Ascending aorta (tissue), 2 donors: ENCODE results near the gene CPN1. TPM values are rescaled to one million over a fixed set of nuclear protein-coding genes. Genes with fewer than 3 reads are reported as not detected.
"Not testable (repeated sequence)": the region's sequence is repeated elsewhere in the genome, so short reads cannot be mapped to it uniquely, and the experiment has no call there.

Experiments
- DNase-seq, 2 donors: peaks; one replicate each; pipeline ENCODE4 v3.0.0-alpha.2; 2019; ENCODE audit warnings: low spot score in 2 of 2
- H3K27ac ChIP-seq, 2 donors: fragments of 200-600 bp; sonication (generic); one replicate each; pipeline ENCODE4 v1.5.1; 2016 to 2017; ENCODE audit warnings: mild to moderate bottlenecking in 1 of 2
- H3K27me3 ChIP-seq: fragments of 200-600 bp; sonication (generic); one replicate; pipeline ENCODE4 v1.5.1; 2017
- H3K36me3 ChIP-seq, 2 donors: fragments of 200-600 bp; sonication (generic); one replicate each; pipeline ENCODE4 v1.5.1; 2016
- H3K4me1 ChIP-seq, 2 donors: fragments of 200-600 bp; sonication (generic); one replicate each; pipeline ENCODE4 v1.5.1; 2016 to 2017; ENCODE audit warnings: mild to moderate bottlenecking in 1 of 2
- H3K4me3 ChIP-seq, 2 donors: fragments of 200-600 bp; sonication (generic); one replicate each; pipeline ENCODE4 v1.5.1; 2016 to 2017; ENCODE audit warnings: mild to moderate bottlenecking in 1 of 2
- H3K9me3 ChIP-seq, 2 donors: fragments of 200-600 bp; sonication (generic); one replicate each; pipeline ENCODE4 v1.5.1; 2016
- CTCF ChIP-seq, 3 experiments: fragments of 200-600 bp in 2 of 3; fragments of 450-650 bp in 1 of 3; sonication (generic) in 2 of 3; IDR thresholded peaks; one replicate each; pipeline ENCODE4 v1.5.1; 2016 to 2019; ENCODE audit warnings: antibody characterized with exemption in 3 of 3, mild to moderate bottlenecking in 1 of 3, moderate library complexity in 1 of 3
- intact Hi-C: fragments of 100-400 bp; cut with DNase I; formaldehyde crosslinking; loops from one replicate; pipeline ENCODE4 v1.15.1; 2023
- total RNA-seq: library from RNA; depleted of rRNA; stranded (reverse); fragments of >200 nt; gene quantifications from one replicate; pipeline ENCODE4 v1.1.0, GENCODE V29; 2016

Gene CPN1
- total RNA-seq, 1 donor from 2014 or later, result not detected

- Histone ChIP-seq H3K9me3 (no peaks in the 10 kb centered on the region), H3K4me1 (peaks cover 0 to 3% of the 10 kb centered on the region in 2 donors), H3K27ac (no peak overlapping the region), H3K36me3 (no peaks in the 10 kb centered on the region), H3K4me3 (no peak overlapping the region), H3K27me3 (no peaks in the 10 kb centered on the region)
- no peak for TF ChIP-seq CTCF (IDR thresholded peaks at IDR 0.05)
- no peak for DNase-seq
- intact Hi-C loops, result loop anchor here (5.0 kb wide), 2 partner anchors 37 to 173 kb away; partner anchors contain the start of gene ERLIN1
Observed at GRCh38 chr10:100014071-100014762, 67.5 kb downstream of the CPN1 start.

GRCh38 chr10:100013621-100014020, 68.0 kb downstream of the CPN1 start:
- no peak overlapping the region for H3K4me3 ChIP-seq
- no peak for TF ChIP-seq CTCF (IDR thresholded peaks at IDR 0.05)
- H3K36me3 ChIP-seq, result no peaks in the 10 kb centered on the region
- no peak overlapping the region for H3K27ac ChIP-seq
- no peaks in the 10 kb centered on the region for H3K27me3 ChIP-seq
- peaks cover 0 to 8% of the 10 kb centered on the region in 2 donors for H3K4me1 ChIP-seq
- intact Hi-C loops, result loop anchor here (5.0 kb wide), 2 partner anchors 36 to 174 kb away; partner anchors contain the start of gene ERLIN1
- no peaks in the 10 kb centered on the region for H3K9me3 ChIP-seq
- DNase-seq, result no peak

GRCh38 chr10:100011906-100012305, 69.8 kb downstream of the CPN1 start:
- intact Hi-C loops, result loop anchor here (5.0 kb wide), 2 partner anchors 35 to 175 kb away; partner anchors contain the start of gene ERLIN1
- H3K4me1 ChIP-seq, result peaks cover 3 to 15% of the 10 kb centered on the region in 2 donors
- H3K36me3 ChIP-seq, H3K27ac ChIP-seq, H3K9me3 ChIP-seq, H3K27me3 ChIP-seq, H3K4me3 ChIP-seq, DNase-seq: not testable (repeated sequence)

- peak; percentile 14 to 89 for DNase-seq
- Histone ChIP-seq H3K36me3 (no peaks in the 10 kb centered on the region), H3K27ac (peak within 1 kb of the TSS; percentile 65 to 80), H3K9me3 (no peaks in the 10 kb centered on the region), H3K27me3 (no peaks in the 10 kb centered on the region), H3K4me1 (peaks cover 3 to 19% of the 10 kb centered on the region in 2 donors), H3K4me3 (peak within 1 kb of the TSS; percentile 78 to 98)
- TF ChIP-seq CTCF (IDR thresholded peaks at IDR 0.05), result peak; percentile 35 to 85 (median 49)
- intact Hi-C loops, result loop anchor here (1.0 to 10.0 kb wide), 6 partner anchors 33 to 385 kb away; partner anchors contain the start of genes COX15, CUTC, ERLIN1 and SLC25A28
Observed at GRCh38 chr10:100009793-100010676, 71.6 kb downstream of the CPN1 start, which contains the start of gene DNMBP. TSS of gene DNMBP (minus strand) at chr10:100009947. CDS start at chr10:99972124, 37,823 bp downstream.

GRCh38 chr10:100009283-100009792, 72.3 kb downstream of the CPN1 start:
- Histone ChIP-seq H3K4me1 (peaks cover 3 to 19% of the 10 kb centered on the region in 2 donors), H3K9me3 (no peaks in the 10 kb centered on the region), H3K27me3 (no peaks in the 10 kb centered on the region), H3K27ac (peak overlapping the region; percentile 65 to 80), H3K36me3 (no peaks in the 10 kb centered on the region), H3K4me3 (peak overlapping the region; percentile 78 to 98)
- peak in 1 of 2 donors; percentile 70 for DNase-seq
- TF ChIP-seq CTCF (IDR thresholded peaks at IDR 0.05), result peak in 2 of 3 experiments; percentile 36 to 48
- intact Hi-C loops, result loop anchor here (1.0 to 10.0 kb wide), 3 partner anchors 95 to 385 kb away; partner anchors contain the start of genes COX15, CUTC and SLC25A28
